HPDE6-E6E7 (cell line): Measurements from ENCODE around the gene SLIT1.
A peak's percentile ranks its signal among the peaks of the same experiment; 100 is the strongest.
"Not testable (repeated sequence)": the region's sequence is repeated elsewhere in the genome, so short reads cannot be mapped to it uniquely, and the experiment has no call there.

Experiments
- DNase-seq: peaks from one replicate; pipeline ENCODE4 v3.0.0; 2011; ENCODE audit warnings: missing footprints; ENCODE audit errors: extremely low spot score

The SLIT1 gene

GRCh38 chr10:97046456-97047082 is 139.2 kb downstream of the SLIT1 start:
- DNase-seq: no peak

GRCh38 chr10:97043563-97043855 is 142.2 kb downstream of the SLIT1 start:
- no peak for DNase-seq

DNA sequence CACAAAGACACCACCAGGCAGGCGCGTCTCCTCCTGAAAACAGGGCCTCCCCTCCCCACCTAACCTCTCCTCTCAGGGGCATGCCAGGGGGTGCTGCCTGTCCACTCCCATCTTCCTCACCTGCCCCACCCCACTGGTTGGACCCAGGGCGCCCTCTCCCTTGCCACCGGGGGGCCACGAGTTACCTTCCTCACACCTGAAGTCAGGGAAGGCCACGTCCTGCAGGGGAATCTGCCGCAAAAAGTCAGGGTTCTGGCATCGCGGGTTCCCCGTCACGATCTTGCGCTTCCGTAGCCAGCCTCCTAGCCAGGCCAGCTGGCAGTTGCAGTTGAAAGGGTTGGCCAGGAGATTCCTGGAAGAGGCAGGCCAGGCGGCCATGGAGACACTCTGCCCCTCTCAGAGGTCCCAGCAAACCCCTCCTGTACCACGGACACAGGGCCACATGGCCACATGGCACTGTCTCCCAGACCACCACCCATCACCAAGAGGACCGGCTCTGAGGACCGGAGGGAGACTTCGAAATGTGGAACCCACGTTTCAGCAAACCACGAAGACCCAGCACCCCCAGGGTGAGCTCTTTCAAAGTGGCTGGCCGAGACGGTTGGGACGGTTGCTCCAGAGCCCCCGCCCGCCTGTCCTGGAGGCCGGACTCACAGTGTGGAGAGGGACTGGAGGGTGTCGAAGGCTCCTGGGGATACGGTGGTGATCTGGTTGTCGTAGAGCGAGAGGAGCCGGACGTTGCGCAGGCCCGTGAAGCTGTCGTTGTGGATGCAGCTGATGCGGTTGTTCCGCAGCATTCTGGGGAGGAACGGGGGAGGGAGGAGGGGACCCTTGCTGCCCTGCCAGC is 142.8 kb downstream of the SLIT1 start:
- no peak for DNase-seq

DNA sequence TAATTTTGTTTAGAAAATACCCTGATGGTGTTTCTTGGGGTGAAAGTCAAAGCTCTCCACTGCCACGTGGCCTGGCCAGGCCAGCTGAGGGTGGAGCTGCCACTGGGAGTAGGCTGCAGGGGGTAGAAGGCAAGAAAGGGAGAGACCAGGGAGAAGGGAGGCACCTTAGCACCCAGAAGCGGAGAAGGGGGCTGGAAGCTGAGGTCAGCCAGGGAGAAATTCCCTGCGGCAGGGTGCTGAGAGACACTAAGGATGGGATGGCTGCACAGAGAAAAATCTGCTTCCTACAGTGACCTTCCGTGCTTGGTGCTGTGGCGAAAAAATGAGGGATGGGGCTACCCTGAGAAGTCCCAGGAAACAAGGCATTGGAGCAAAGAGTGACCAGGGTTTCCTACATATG is 143.7 kb downstream of the SLIT1 start:
- no peak for DNase-seq

DNA sequence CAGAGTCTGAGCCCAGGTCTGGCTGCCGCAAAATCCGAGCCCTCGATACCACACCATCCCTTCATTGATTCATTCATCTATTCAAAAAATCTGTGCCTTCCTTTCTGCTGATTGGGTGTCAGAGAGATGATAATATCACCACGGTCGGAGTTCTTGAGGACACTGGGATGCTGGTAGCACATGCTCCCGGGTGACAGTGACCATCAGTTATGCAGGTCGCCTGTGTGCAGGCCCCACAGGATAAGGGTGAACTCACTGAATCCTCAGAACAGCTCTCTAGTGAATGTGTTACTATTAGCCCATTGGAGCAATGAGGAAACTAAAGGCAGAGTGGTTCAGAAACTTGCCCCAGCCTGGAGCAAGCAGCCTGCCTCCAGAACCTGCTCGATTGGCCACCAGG is 145.1 kb downstream of the SLIT1 start:
- DNase-seq: no peak

DNA sequence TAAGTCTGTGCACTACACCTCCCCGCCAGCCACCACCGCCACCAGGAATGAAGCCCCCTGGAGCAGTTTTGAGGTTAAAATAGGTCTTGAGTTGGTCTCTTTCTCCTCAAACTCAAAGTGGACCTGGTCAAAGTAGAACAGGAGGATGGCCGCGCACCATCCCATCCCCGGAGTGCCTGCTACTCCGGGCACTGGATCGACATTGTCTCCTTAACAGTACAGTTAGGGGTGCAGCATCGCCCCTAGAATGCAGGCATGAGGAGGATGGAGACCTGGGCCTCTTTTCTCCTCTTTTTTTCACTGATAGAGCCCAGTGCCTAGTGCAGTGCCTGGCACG is 145.5 kb downstream of the SLIT1 start:
- no peak for DNase-seq

DNA sequence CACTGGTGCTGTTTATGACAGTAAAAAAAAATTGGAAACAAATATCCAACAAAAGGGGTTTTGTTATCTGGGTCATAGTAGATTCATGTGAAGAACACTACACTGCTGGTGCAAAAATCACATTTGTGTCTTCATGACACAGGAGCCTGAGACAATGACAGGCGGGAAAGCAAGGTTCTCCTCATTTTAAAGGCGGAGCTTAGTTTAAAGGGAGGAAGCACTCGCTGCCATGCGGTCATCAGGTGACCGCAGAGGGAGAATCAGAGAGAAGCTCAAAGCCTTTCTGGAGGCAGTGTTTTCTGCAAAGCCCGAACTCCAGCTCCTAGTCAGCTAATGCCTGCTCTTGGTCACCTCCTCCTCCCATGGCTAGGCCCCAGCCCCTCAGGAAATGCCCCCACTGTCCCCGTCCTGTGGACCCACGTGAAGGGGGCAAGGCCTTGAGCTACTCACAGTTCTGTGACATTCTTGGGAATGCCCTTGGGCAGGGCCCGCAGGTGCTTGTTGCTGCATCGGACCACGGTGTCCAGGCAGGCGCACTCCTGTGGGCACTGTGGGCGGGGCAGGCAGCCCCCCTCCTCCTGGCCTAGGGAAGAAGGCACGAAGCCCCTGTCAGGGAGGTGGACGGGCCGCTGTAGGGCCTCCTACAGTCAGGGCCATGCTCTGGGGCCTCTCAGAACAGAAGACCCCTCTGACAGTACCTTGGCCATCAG is 146.1 kb downstream of the SLIT1 start:
- DNase-seq: no peak

GRCh38 chr10:97038688-97039087 is 147.1 kb downstream of the SLIT1 start:
- no peak for DNase-seq

GRCh38 chr10:97037365-97038361 is 148.1 kb downstream of the SLIT1 start:
- DNase-seq: peak; percentile 76

- no peak for DNase-seq
Measured at GRCh38 chr10:97034958-97035769, 150.6 kb downstream of the SLIT1 start.

- no peak for DNase-seq
Measured at GRCh38 chr10:97034301-97034700, 151.5 kb downstream of the SLIT1 start.

DNA sequence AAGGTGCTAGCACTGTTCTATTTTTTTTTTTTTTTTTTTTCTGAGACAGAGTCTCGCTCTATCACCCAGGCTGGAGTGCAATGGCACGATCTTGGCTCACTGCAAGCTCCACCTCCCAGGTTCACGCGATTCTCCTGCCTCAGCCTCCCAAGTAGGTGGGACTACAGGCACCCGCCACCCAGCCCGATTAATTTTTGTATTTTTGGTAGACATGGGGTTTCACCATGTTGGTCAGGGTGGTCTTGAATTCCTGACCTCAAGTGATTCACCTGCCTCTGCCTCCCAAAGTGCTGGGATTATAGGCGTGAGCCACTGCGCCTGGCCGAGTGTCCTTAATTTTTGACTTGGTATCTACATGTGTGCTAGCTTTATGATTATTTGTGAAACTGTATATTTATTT is 151.9 kb downstream of the SLIT1 start:
- DNase-seq: not testable (repeated sequence)

GRCh38 chr10:97032624-97033023 is 153.1 kb downstream of the SLIT1 start:
- no peak for DNase-seq

- DNase-seq: no peak
Measured at GRCh38 chr10:97031459-97031858, 154.3 kb downstream of the SLIT1 start.

DNA sequence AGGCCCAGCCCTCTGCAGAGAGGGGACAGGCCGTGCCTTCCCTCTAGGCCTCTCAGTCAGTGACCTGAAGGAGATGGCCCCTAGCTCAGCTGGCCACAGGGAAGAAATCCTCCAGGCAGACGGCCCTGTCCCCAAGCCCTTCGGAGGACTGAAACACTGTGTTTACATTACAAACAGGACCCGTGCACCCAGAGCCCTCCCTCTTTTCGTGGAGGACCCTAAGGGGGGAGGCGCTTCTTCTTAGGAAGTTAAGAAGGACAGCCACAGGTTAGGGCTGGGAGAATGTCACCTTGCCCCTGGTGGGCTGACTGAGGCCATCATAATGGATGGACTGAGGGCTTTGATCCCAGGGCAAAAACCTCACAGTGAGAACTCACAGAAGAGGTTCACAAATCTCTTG is 154.9 kb downstream of the SLIT1 start:
- no peak for DNase-seq

GRCh38 chr10:97029271-97029670 is 156.5 kb downstream of the SLIT1 start:
- no peak for DNase-seq

GRCh38 chr10:97028832-97029178 is 157.0 kb downstream of the SLIT1 start:
- no peak for DNase-seq

- no peak for DNase-seq
Measured at GRCh38 chr10:97028126-97028831, 157.5 kb downstream of the SLIT1 start.

DNA sequence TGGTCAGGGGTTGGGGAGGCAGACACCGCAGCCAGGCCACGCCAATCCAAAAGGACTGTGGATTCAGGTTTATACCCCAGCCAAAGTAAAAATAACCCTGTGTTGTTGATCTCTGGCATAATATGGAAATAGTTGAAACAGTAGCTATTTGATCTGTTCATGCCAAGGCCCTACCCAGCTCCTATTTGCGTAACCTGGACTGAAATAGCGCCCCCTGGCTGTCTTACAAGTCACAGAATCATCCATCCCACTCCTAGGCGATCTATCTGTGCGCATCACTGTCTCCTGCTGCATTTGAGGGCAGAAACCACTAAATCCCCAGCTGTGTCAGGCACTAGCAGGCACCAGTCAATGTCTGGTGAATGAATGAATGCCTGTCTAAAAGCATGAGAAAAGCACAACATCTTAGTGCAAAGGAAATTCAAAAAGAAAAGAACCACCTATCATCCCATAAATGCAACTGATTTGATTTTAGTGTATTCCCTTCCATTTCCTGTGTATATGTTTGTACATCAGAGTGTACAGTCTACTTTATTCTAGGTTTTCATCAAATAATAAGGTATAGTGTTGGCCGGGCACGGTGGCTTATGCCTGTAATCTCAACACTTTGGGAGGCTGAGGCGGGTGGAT is 160.0 kb downstream of the SLIT1 start:
- DNase-seq: peak; percentile 15
